ENCODE data around the gene CRACR2B. TPM values are rescaled to one million over a fixed set of nuclear protein-coding genes. Genes with fewer than 3 reads are reported as not detected.

Gene CRACR2B
- total and polyA plus RNA-seq, 2 of the 13 experiments (the other 11 are each of a cell fraction or from before 2014, with no cell fraction given), result 14.9 to 21.0 TPM

- TF ChIP-seq ZNF318 (CRISPR knock-in tag; IDR thresholded peaks at IDR 0.05), result no peak
- TF ChIP-seq ZBTB7B (CRISPR knock-in tag; IDR thresholded peaks at IDR 0.05), result no peak; the same call in 1 of the 2 replicates
- no peak for TF ChIP-seq AFF4 (CRISPR knock-in tag; IDR thresholded peaks at IDR 0.05)
- 0 out of 2 replicates have a peak, but pooled peaks have one; percentile 29 for TF ChIP-seq ZNF772 (CRISPR knock-in tag; IDR thresholded peaks at IDR 0.05)
- TF ChIP-seq TRIM24 (CRISPR knock-in tag; IDR thresholded peaks at IDR 0.05), result no peak
- TF ChIP-seq ZNF501 (CRISPR knock-in tag; IDR thresholded peaks at IDR 0.05), result no peak
- TF ChIP-seq ZNF225 (CRISPR knock-in tag; IDR thresholded peaks at IDR 0.05), result no peak
- peak; percentile 18 for TF ChIP-seq AGO1 (IDR thresholded peaks at IDR 0.05; ENCODE audit: low read depth, low read length, poor library complexity, severe bottlenecking)
- no peak for TF ChIP-seq SNAPC4 (CRISPR knock-in tag; IDR thresholded peaks at IDR 0.05)
- no peak for TF ChIP-seq MTF1 (CRISPR knock-in tag; IDR thresholded peaks at IDR 0.05)
- TF ChIP-seq DDIT3 (CRISPR knock-in tag; IDR thresholded peaks at IDR 0.05), result no peak
Observed at GRCh38 chr11:843086-843734, 15.5 kb downstream of the CRACR2B start (continued).

All from HepG2 (cell line).